Endothelial cell of umbilical vein (primary cell): ENCODE measurements around the gene AGTPBP1.

Experiments
- FOS ChIP-seq: IDR thresholded peaks from 2 replicates; pipeline ENCODE4 v1.6.1; 2011; ENCODE audit warnings: mild to moderate bottlenecking, low read length, moderate library complexity, borderline replicate concordance; ENCODE audit not compliant: insufficient read depth
- JUN ChIP-seq: IDR thresholded peaks from 2 replicates; pipeline ENCODE4 v1.6.1; 2011; ENCODE audit warnings: borderline replicate concordance, low read depth; ENCODE audit not compliant: insufficient read length, insufficient read depth
- MAX ChIP-seq: IDR thresholded peaks from 2 replicates; pipeline ENCODE4 v1.6.1; 2011; ENCODE audit not compliant: insufficient read depth, insufficient read length
- POLR2A ChIP-seq: IDR thresholded peaks from 2 replicates; pipeline ENCODE4 v1.6.1; 2012; ENCODE audit warnings: low read depth, mild to moderate bottlenecking, control low read depth, low read length
- POLR2AphosphoS5 ChIP-seq: IDR thresholded peaks from 2 replicates; pipeline ENCODE4 v1.6.1; 2012; ENCODE audit warnings: low read depth, mild to moderate bottlenecking, control low read depth, low read length, moderate library complexity; ENCODE audit not compliant: insufficient read depth
- TF ChIP-seq, protein P1 (sequence below), 2 donors: IDR thresholded peaks; 1 replicate in 1 of 2; 2 replicates in 1 of 2; pipeline ENCODE4 v1.5.1; 2011; ENCODE audit warnings: low read length in 2 of 2, mild to moderate bottlenecking in 2 of 2, moderate library complexity in 2 of 2, control low read depth in 1 of 2, inconsistent platforms in 1 of 2, low read depth in 1 of 2; ENCODE audit not compliant: insufficient read depth in 1 of 2; ENCODE audit errors: extremely low read depth in 1 of 2

DNA sequence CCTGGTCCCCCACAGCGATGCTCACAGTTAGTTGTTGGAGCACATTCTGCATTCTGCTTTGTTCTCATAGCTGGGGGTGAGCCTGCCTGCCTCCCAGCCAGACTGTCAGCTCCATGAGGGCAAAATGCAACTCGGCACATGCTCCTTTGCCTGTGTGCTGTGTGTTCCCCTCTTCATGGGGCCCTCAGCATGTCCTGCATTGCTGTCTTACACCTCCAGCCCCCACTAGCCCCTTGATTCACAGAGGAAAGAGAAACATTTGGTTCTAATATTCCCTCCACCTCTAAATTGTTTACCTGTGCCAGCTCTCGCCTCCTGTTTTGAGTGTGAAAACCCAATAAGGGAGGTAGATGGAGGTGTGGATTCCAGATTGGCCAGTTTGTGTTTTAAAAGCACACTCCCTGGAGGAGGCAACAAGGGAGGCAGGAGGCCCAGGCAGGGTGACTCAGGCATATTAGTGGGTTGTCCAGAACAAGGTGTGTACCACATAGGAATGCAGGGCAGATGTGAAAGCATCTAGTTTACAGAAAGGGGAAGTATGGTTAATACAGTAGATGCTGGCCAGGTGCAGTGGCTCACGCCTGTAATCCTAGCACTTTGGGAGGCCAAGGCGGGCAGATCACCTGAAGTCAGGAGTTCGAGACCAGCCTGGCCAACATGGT, 224.6 kb downstream of the AGTPBP1 start:
- TF ChIP-seq JUN (no peak), POLR2A (no peak), MAX (no peak), FOS (no peak), POLR2AphosphoS5 (no peak)
- TF ChIP-seq, protein P1, sequence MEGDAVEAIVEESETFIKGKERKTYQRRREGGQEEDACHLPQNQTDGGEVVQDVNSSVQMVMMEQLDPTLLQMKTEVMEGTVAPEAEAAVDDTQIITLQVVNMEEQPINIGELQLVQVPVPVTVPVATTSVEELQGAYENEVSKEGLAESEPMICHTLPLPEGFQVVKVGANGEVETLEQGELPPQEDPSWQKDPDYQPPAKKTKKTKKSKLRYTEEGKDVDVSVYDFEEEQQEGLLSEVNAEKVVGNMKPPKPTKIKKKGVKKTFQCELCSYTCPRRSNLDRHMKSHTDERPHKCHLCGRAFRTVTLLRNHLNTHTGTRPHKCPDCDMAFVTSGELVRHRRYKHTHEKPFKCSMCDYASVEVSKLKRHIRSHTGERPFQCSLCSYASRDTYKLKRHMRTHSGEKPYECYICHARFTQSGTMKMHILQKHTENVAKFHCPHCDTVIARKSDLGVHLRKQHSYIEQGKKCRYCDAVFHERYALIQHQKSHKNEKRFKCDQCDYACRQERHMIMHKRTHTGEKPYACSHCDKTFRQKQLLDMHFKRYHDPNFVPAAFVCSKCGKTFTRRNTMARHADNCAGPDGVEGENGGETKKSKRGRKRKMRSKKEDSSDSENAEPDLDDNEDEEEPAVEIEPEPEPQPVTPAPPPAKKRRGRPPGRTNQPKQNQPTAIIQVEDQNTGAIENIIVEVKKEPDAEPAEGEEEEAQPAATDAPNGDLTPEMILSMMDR (IDR thresholded peaks at IDR 0.05; ENCODE audit: extremely low read depth in 1 of 2, insufficient read depth in 1 of 2, low read depth in 1 of 2, low read length in 2 of 2), result no peak
